ENCODE results near the gene TCEAL4. TPM values are rescaled to one million over a fixed set of nuclear protein-coding genes. Genes with fewer than 3 reads are reported as not detected.

TCEAL4 gene
- total RNA-seq, 1 donor from 2014 or later, result 37.1 TPM

Other genes starting within 250 kb of the TCEAL4 start
- gene TCEAL9, start 229.0 kb upstream of the TCEAL4 start, total RNA-seq, result 81.3 TPM
- gene BEX3, start 209.0 kb upstream of the TCEAL4 start, total RNA-seq, result 102 TPM
- 0.30 TPM for gene RAB40A, start 66.0 kb upstream of the TCEAL4 start, total RNA-seq
- gene TCEAL3, start 22.4 kb downstream of the TCEAL4 start, total RNA-seq, result 7.2 TPM
- 21.2 TPM for gene TCEAL1, start 43.5 kb downstream of the TCEAL4 start, total RNA-seq
- 231 TPM for gene MORF4L2, start 101.2 kb downstream of the TCEAL4 start, total RNA-seq
- not detected for gene TMEM31, start 125.4 kb downstream of the TCEAL4 start, total RNA-seq
- gene PLP1, start 191.3 kb downstream of the TCEAL4 start, total RNA-seq, result 57.5 TPM
- 4.8 TPM for gene RAB9B, start 246.7 kb downstream of the TCEAL4 start, total RNA-seq